AG09309 (cell line): Measurements from ENCODE around the gene NMD3.
A peak's percentile ranks its signal among the peaks of the same experiment; 100 is the strongest.

Experiments
- DNase-seq: peaks from one replicate; pipeline ENCODE4 v3.0.0-alpha.2; 2010; ENCODE audit warnings: low read depth
- H3K4me3 ChIP-seq: 2 replicates; pipeline ENCODE4 v1.5.1; 2011; ENCODE audit warnings: mild to moderate bottlenecking, low read depth, low read length, moderate library complexity; ENCODE audit not compliant: control insufficient read depth
- TF ChIP-seq, protein P1 (sequence below): IDR thresholded peaks from 2 replicates; pipeline ENCODE4 v1.5.1; 2011; ENCODE audit warnings: mild to moderate bottlenecking, low read depth, low read length, inconsistent platforms; ENCODE audit not compliant: insufficient read depth, control insufficient read depth; ENCODE audit errors: missing control alignments

The NMD3 gene

GRCh38 chr3:161213644-161214043, 7.5 kb upstream of the NMD3 start:
- TF ChIP-seq, protein P1, sequence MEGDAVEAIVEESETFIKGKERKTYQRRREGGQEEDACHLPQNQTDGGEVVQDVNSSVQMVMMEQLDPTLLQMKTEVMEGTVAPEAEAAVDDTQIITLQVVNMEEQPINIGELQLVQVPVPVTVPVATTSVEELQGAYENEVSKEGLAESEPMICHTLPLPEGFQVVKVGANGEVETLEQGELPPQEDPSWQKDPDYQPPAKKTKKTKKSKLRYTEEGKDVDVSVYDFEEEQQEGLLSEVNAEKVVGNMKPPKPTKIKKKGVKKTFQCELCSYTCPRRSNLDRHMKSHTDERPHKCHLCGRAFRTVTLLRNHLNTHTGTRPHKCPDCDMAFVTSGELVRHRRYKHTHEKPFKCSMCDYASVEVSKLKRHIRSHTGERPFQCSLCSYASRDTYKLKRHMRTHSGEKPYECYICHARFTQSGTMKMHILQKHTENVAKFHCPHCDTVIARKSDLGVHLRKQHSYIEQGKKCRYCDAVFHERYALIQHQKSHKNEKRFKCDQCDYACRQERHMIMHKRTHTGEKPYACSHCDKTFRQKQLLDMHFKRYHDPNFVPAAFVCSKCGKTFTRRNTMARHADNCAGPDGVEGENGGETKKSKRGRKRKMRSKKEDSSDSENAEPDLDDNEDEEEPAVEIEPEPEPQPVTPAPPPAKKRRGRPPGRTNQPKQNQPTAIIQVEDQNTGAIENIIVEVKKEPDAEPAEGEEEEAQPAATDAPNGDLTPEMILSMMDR = no peak
- DNase-seq = no peak
- no peak overlapping the region for H3K4me3 ChIP-seq

DNA sequence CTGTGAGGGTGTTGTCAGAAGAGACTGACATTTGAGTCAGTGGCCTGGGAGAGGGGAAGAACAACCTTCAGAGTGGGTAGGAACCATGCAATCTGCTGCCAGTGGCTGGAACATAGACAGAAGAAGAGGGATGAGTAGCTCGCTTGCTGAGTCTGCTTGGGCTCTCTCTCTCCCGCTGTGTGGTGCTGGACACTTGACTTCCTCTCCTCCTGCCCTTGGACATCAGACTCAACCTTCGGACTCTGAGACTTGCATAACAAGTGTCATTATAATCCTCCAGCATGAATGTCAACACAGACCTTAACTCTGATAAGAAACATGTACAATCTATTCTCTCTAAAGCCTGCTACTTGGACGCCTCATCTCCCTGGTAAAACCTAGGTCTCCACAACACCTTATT, 5.9 kb upstream of the NMD3 start:
- H3K4me3 ChIP-seq = no peak overlapping the region
- TF ChIP-seq, protein P1 = no peak
- DNase-seq = no peak

GRCh38 chr3:161217496-161217895, 3.6 kb upstream of the NMD3 start:
- TF ChIP-seq, protein P1 = no peak
- no peak for DNase-seq
- H3K4me3 ChIP-seq = no peak overlapping the region

DNA sequence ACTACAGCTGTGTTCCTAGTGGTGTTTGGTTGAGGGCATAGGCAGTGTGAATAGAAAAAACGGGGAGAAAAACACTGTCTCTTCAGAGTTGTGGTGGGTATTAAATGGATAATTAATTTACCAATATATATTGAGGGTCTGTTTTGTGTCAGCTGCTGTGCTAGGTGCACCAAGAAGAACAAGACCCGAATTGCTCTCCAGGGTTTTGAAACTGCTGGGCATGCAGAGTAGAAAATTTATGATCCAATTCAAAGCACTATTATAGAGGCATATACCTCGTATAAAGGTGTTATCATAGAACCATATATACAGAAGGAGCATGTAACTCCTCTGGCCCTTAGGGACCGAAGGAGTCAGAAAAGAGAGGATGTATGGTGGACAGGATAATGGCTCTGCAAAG, 1.6 kb upstream of the NMD3 start:
- DNase-seq = no peak
- TF ChIP-seq, protein P1 = no peak
- no peak overlapping the region for H3K4me3 ChIP-seq

GRCh38 chr3:161221806-161222600, 892 bp downstream of the NMD3 start:
- no peak for DNase-seq
- TF ChIP-seq, protein P1 = no peak
- H3K4me3 ChIP-seq = peak overlapping the region; percentile 87

GRCh38 chr3:161222662-161223061, 1.6 kb downstream of the NMD3 start:
- TF ChIP-seq, protein P1 = no peak
- DNase-seq = no peak
- peak overlapping the region; percentile 87 for H3K4me3 ChIP-seq

GRCh38 chr3:161224786-161225185, 3.7 kb downstream of the NMD3 start:
- no peak for DNase-seq
- no peak overlapping the region for H3K4me3 ChIP-seq
- TF ChIP-seq, protein P1 = no peak
